Loucy (cell line): ENCODE data around the gene C16orf82.

Experiments used
- H2AFZ ChIP-seq: fragments of 200-600 bp; sonication (generic); 2 replicates; pipeline ENCODE4 v1.6.0; 2016; ENCODE audit warnings: antibody characterized with exemption, mild to moderate bottlenecking, low read length, moderate library complexity
- H3F3A ChIP-seq: fragments of 200-600 bp; 2 replicates; pipeline ENCODE4 v1.6.0; 2016; ENCODE audit warnings: antibody characterized with exemption, low read depth, mild to moderate bottlenecking
- H3K27me3 ChIP-seq: fragments of 200-600 bp; sonication (generic); 2 replicates; pipeline ENCODE4 v1.6.1; 2014; ENCODE audit warnings: low read length, mild to moderate bottlenecking; ENCODE audit not compliant: insufficient read depth, poor library complexity, severe bottlenecking
- H3K36me3 ChIP-seq: fragments of 200-600 bp; sonication (generic); 2 replicates; pipeline ENCODE4 v1.6.1; 2016; ENCODE audit warnings: low read length; ENCODE audit not compliant: insufficient read depth
- H3K4me1 ChIP-seq: fragments of 200-600 bp; sonication (generic); 2 replicates; pipeline ENCODE4 v1.5.1; 2014; ENCODE audit warnings: low read length, mild to moderate bottlenecking; ENCODE audit not compliant: insufficient read depth, poor library complexity, severe bottlenecking
- H3K4me2 ChIP-seq: fragments of 200-600 bp; sonication (generic); 2 replicates; pipeline ENCODE4 v1.6.0; 2014; ENCODE audit warnings: antibody characterized with exemption, low read length, low read depth, mild to moderate bottlenecking; ENCODE audit not compliant: poor library complexity, severe bottlenecking
- H3K4me3 ChIP-seq: fragments of 200-600 bp; sonication (generic); 2 replicates; pipeline ENCODE4 v1.5.1; 2014; ENCODE audit warnings: low read length, mild to moderate bottlenecking, mixed read lengths; ENCODE audit not compliant: poor library complexity, severe bottlenecking
- H3K79me2 ChIP-seq: fragments of 200-600 bp; sonication (generic); 2 replicates; pipeline ENCODE4 v1.6.1; 2014; ENCODE audit warnings: low read length; ENCODE audit not compliant: insufficient read depth
- H3K9ac ChIP-seq: fragments of 200-600 bp; sonication (generic); 2 replicates; pipeline ENCODE4 v1.6.0; 2014; ENCODE audit warnings: mild to moderate bottlenecking, low read depth, low read length, moderate library complexity; ENCODE audit not compliant: poor library complexity, severe bottlenecking
- H3K9me2 ChIP-seq: fragments of 200-600 bp; sonication (generic); replicated peaks from 2 replicates; pipeline ENCODE4 v1.6.1; 2016; ENCODE audit warnings: low read depth, low read length, mixed read lengths
- H3K9me3 ChIP-seq: fragments of 200-600 bp; sonication (generic); 2 replicates; pipeline ENCODE4 v1.6.1; 2014; ENCODE audit warnings: mild to moderate bottlenecking, antibody characterized with exemption, low read length, low read depth; ENCODE audit not compliant: insufficient read depth
- H4K20me1 ChIP-seq: fragments of 200-600 bp; sonication (generic); 2 replicates; pipeline ENCODE4 v1.6.0; 2014; ENCODE audit warnings: antibody characterized with exemption, low read length, mild to moderate bottlenecking; ENCODE audit not compliant: insufficient read depth, poor library complexity, severe bottlenecking
- EZH2phosphoT487 ChIP-seq: fragments of 200-600 bp; IDR thresholded peaks from 2 replicates; pipeline ENCODE4 v1.6.1; 2018; ENCODE audit warnings: antibody characterized with exemption, mild to moderate bottlenecking, moderate library complexity, borderline replicate concordance
- TF ChIP-seq, protein P1 (sequence below): fragments of 200-600 bp; sonication (generic); conservative IDR thresholded peaks from 2 replicates; pipeline ENCODE4 v1.5.1; 2014; ENCODE audit warnings: mild to moderate bottlenecking, antibody characterized with exemption, low read length

Gene C16orf82

DNA sequence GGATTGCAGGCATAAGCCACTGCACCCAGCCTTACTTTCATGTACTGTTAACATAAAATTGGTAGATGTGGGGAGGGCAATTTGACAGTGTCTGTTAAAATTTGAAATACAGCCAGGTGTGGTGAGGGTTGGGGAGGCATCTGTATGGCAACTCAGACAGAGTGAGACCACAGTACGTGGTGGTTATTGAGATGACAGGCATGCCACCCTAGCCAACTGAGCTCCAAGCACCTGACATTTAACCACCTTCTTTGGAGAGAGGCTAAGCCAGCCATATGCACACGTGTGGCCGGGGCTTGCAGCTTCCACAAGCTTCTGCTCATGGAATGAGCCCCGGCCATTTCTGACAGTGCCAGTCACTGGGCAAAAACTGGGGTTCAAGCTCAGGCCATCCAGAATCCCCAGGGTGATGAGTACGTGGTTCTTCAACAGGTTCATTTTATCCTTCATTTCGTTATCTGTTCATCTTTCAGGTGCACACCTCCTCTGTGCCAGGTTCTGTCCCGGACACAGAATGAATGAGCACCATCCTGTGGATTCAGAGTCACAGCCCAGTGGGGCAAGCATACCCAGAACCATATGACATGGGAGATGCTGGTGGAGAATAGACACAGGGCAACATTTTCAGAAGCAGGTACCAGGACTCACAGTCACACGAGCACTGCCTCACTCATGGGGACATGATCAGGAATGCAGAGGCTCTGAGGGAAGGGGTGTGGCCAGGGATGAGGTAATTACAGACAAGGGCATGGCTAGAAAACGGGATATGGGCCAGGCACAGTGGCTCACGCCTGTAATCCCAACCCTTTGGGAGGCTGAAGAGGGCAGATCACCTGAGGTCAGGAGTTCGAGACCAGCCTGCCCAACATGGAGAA lies 36.2 kb downstream of the C16orf82 start:
- no peaks in the 10 kb centered on the region for H3K36me3 ChIP-seq
- no peak overlapping the region for H3K4me3 ChIP-seq
- no peaks in the 10 kb centered on the region for H3K9me3 ChIP-seq
- no peak overlapping the region for H3K9ac ChIP-seq
- TF ChIP-seq, protein P1, sequence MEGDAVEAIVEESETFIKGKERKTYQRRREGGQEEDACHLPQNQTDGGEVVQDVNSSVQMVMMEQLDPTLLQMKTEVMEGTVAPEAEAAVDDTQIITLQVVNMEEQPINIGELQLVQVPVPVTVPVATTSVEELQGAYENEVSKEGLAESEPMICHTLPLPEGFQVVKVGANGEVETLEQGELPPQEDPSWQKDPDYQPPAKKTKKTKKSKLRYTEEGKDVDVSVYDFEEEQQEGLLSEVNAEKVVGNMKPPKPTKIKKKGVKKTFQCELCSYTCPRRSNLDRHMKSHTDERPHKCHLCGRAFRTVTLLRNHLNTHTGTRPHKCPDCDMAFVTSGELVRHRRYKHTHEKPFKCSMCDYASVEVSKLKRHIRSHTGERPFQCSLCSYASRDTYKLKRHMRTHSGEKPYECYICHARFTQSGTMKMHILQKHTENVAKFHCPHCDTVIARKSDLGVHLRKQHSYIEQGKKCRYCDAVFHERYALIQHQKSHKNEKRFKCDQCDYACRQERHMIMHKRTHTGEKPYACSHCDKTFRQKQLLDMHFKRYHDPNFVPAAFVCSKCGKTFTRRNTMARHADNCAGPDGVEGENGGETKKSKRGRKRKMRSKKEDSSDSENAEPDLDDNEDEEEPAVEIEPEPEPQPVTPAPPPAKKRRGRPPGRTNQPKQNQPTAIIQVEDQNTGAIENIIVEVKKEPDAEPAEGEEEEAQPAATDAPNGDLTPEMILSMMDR, result no peak
- no peak for TF ChIP-seq EZH2phosphoT487
- H3K79me2 ChIP-seq, result no peaks in the 10 kb centered on the region
- no peak overlapping the region for H3K4me2 ChIP-seq
- H3F3A ChIP-seq, result no peaks in the 10 kb centered on the region
- no peak overlapping the region for H2AFZ ChIP-seq
- no peaks in the 10 kb centered on the region for H3K27me3 ChIP-seq
- no peaks in the 10 kb centered on the region for H4K20me1 ChIP-seq
- no peaks in the 10 kb centered on the region for H3K4me1 ChIP-seq
- no peaks in the 10 kb centered on the region for H3K9me2 ChIP-seq

DNA sequence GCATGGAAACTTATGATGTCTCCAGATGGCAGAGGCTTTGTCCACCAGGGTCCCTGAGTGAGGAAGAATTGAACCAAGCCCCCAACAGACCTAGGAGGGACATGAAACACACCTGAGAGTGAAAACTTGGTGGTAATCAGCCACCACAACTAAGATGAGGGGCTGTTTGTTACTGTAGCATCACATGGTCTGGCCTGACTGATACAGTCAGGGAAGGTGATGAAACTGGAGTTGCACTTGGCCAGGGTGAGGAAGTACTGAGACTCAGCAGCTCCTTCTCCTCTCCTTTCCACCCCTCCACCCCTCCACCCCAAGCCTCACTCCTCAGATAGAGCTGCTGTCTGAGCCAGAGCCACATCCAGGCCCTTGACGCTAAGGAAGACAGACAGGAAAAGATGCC lies 37.2 kb downstream of the C16orf82 start:
- H3K4me3 ChIP-seq, result no peak overlapping the region
- no peaks in the 10 kb centered on the region for H3K27me3 ChIP-seq
- no peak overlapping the region for H3K9ac ChIP-seq
- H3K9me2 ChIP-seq, result no peaks in the 10 kb centered on the region
- no peaks in the 10 kb centered on the region for H3F3A ChIP-seq
- H3K4me1 ChIP-seq, result no peaks in the 10 kb centered on the region
- TF ChIP-seq, protein P1, result no peak
- TF ChIP-seq EZH2phosphoT487, result no peak
- H4K20me1 ChIP-seq, result no peaks in the 10 kb centered on the region
- H3K79me2 ChIP-seq, result no peaks in the 10 kb centered on the region
- no peak overlapping the region for H3K4me2 ChIP-seq
- H3K9me3 ChIP-seq, result no peaks in the 10 kb centered on the region
- H2AFZ ChIP-seq, result no peak overlapping the region
- no peaks in the 10 kb centered on the region for H3K36me3 ChIP-seq

DNA sequence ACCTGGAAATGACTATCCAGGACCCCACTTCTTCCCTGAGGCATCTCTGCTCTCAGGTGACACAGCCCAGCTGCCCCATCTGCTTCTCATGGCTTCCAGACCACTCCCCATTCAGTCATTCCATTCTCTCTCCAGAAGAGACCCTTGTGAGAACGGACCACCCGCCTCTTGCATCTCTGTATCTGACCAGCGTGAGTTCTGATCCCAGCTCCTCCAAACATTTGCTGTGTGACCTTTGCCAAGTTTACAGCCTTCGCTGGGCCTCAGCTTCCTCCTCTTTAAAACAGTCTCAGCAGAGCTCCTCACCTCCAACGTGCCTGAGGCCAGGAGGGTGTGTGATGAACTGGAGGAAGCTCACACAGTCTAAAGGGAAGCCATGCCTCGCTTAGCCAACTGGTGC lies 39.6 kb downstream of the C16orf82 start:
- no peak overlapping the region for H3K4me3 ChIP-seq
- H3K79me2 ChIP-seq, result no peaks in the 10 kb centered on the region
- no peak overlapping the region for H3K9ac ChIP-seq
- no peaks in the 10 kb centered on the region for H3K27me3 ChIP-seq
- H3K9me2 ChIP-seq, result no peaks in the 10 kb centered on the region
- no peaks in the 10 kb centered on the region for H4K20me1 ChIP-seq
- H3K9me3 ChIP-seq, result no peaks in the 10 kb centered on the region
- no peak for TF ChIP-seq EZH2phosphoT487
- TF ChIP-seq, protein P1, result no peak
- H3F3A ChIP-seq, result no peaks in the 10 kb centered on the region
- no peak overlapping the region for H3K4me2 ChIP-seq
- H2AFZ ChIP-seq, result no peak overlapping the region
- peaks cover 5% of the 10 kb centered on the region for H3K4me1 ChIP-seq
- no peaks in the 10 kb centered on the region for H3K36me3 ChIP-seq
